Measurements from ENCODE around the gene FAM168A. TPM values are rescaled to one million over a fixed set of nuclear protein-coding genes. Genes with fewer than 3 reads are reported as not detected.

Gene FAM168A
- total and polyA plus RNA-seq, 4 donors: 4.8 to 14.6 (median 9.1) TPM

DNA sequence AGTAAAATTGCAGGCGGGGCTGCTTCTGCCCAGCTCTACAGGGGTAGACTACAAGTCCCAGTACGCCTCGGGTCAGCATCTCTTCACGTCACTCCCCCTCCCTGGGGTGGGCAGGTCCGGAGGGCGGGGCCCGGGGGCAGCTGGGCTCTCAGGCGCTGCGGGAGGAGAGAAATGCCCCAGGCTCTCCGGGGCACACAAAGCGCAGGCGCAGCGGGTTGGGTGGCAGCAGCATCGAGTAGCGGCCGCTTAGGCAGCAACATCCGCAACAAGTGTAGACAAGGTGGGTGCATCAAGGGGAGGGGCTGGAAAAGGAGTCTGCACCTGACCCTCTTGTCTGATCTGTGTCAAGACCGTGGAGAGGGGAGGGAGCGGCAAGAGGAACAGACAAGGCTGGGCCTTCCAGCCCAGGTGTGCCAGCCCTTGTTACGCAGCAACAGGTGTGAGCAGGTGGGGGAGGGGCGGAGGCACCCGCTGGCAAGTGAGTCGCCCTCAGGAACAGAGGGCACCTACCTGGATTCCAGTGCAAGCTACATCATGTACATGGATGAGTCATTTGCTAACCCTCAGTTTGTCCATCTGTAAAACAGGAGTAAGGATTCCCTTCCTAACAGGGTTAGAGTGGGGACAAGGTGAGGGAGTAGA lies 49.7 kb upstream of the FAM168A start:
- 16% methylated on average over 23 of the region's 23 CpGs for WGBS
- H3K27ac ChIP-seq (ENCODE audit: low read depth in 1 of 2, low read length in 2 of 2): no peak overlapping the region
- H3K4me1 ChIP-seq (ENCODE audit: control insufficient read depth in 4 of 4, insufficient read depth in 4 of 4, low read length in 3 of 4): no peaks in the 10 kb centered on the region
- no peak overlapping the region for H3K9ac ChIP-seq (ENCODE audit: low read depth in 1 of 2, low read length in 2 of 2)
- TF ChIP-seq, protein P1, sequence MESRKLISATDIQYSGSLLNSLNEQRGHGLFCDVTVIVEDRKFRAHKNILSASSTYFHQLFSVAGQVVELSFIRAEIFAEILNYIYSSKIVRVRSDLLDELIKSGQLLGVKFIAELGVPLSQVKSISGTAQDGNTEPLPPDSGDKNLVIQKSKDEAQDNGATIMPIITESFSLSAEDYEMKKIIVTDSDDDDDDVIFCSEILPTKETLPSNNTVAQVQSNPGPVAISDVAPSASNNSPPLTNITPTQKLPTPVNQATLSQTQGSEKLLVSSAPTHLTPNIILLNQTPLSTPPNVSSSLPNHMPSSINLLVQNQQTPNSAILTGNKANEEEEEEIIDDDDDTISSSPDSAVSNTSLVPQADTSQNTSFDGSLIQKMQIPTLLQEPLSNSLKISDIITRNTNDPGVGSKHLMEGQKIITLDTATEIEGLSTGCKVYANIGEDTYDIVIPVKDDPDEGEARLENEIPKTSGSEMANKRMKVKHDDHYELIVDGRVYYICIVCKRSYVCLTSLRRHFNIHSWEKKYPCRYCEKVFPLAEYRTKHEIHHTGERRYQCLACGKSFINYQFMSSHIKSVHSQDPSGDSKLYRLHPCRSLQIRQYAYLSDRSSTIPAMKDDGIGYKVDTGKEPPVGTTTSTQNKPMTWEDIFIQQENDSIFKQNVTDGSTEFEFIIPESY (IDR thresholded peaks at IDR 0.05): no peak
- TF ChIP-seq HNF4A (conservative IDR thresholded peaks at IDR 0.05) (no peak), SP1 (IDR thresholded peaks at IDR 0.05) (no peak), CTCF (IDR thresholded peaks at IDR 0.05; ENCODE audit: low read depth, low read length, missing input control) (no peak)
- TF ChIP-seq, protein P2, sequence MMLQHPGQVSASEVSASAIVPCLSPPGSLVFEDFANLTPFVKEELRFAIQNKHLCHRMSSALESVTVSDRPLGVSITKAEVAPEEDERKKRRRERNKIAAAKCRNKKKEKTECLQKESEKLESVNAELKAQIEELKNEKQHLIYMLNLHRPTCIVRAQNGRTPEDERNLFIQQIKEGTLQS (IDR thresholded peaks at IDR 0.05): no peak
- no peak overlapping the region for H3K4me3 ChIP-seq (ENCODE audit: low read depth in 1 of 3, low read length in 3 of 3)
- no peaks in the 10 kb centered on the region for H3K27me3 ChIP-seq (ENCODE audit: control insufficient read depth in 4 of 4, insufficient read depth in 4 of 4, low read length in 3 of 4)
- no peaks in the 10 kb centered on the region for H3K9me3 ChIP-seq (ENCODE audit: control insufficient read depth in 4 of 4, low read length in 3 of 4)
- DNase-seq (ENCODE audit: low spot score): peak; percentile 74
- H3K36me3 ChIP-seq (ENCODE audit: control insufficient read depth in 4 of 4, insufficient read depth in 3 of 4, low read depth in 1 of 4, low read length in 3 of 4): no peaks in the 10 kb centered on the region

DNA sequence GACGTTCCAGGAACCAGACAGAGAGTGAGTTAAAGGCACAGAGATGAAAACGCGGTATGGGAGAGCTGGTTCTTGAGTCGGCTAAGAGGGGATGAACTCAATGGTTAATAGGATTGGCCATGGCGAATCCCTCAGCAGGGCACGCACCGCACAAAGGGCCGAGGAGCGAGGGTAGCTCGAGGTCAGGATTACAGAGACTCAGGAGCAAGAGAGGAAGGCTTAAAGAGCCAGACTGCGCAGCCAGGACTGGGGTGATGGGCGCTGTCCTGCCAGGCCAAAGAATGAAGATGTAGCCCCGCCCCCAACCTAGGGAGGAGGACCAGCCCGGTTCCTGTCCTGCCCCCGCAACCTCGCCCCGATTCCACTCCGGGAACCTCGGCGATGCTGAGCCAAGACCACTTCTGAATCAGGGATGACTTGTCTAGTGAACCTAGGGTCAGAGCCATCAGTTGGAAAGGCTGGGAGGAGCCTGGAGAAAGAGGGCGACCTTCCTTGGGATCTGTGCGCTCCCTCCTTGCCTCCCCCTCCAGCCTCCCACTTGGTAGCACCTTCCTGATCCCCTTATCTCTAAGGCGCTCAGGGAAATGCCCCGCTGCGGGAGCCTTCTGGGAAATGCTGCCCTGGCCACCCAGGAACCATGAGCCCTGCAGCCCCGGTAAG lies 48.2 kb upstream of the FAM168A start, which contains the start of gene PLEKHB1:
Gene PLEKHB1 (plus strand): TSS at position 610 of the 660 bp plus-strand sequence. CDS start 28 bp downstream, at position 638.
- WGBS: 40% methylated on average over 26 of the region's 26 CpGs
- Histone ChIP-seq H3K4me1 (ENCODE audit: control insufficient read depth in 4 of 4, insufficient read depth in 4 of 4, low read length in 3 of 4) (no peaks in the 10 kb centered on the region), H3K9ac (ENCODE audit: low read depth in 1 of 2, low read length in 2 of 2) (no peak within 1 kb of the TSS), H3K4me3 (ENCODE audit: low read depth in 1 of 3, low read length in 3 of 3) (no peak within 1 kb of the TSS), H3K9me3 (ENCODE audit: control insufficient read depth in 4 of 4, low read length in 3 of 4) (no peaks in the 10 kb centered on the region), H3K27me3 (ENCODE audit: control insufficient read depth in 4 of 4, insufficient read depth in 4 of 4, low read length in 3 of 4) (no peaks in the 10 kb centered on the region), H3K36me3 (ENCODE audit: control insufficient read depth in 4 of 4, insufficient read depth in 3 of 4, low read depth in 1 of 4, low read length in 3 of 4) (no peaks in the 10 kb centered on the region), H3K27ac (ENCODE audit: low read depth in 1 of 2, low read length in 2 of 2) (no peak within 1 kb of the TSS)
- DNase-seq (ENCODE audit: low spot score): no peak
- TF ChIP-seq EGR1 (IDR thresholded peaks at IDR 0.05; ENCODE audit: low read depth in 2 of 2): no peak
- TF ChIP-seq RXRA (IDR thresholded peaks at IDR 0.05): peak in 1 of 2 donors; percentile 19

GRCh38 chr11:73645121-73645969 lies 47.4 kb upstream of the FAM168A start:
- TF ChIP-seq, protein P2 (IDR thresholded peaks at IDR 0.05): no peak
- TF ChIP-seq RXRA (IDR thresholded peaks at IDR 0.05): peak; percentile 19 to 47
- WGBS: 31% methylated on average over 16 of the region's 16 CpGs
- H3K4me3 ChIP-seq (ENCODE audit: low read depth in 1 of 3, low read length in 3 of 3): no peak overlapping the region
- H3K4me1 ChIP-seq (ENCODE audit: control insufficient read depth in 4 of 4, insufficient read depth in 4 of 4, low read length in 3 of 4): no peaks in the 10 kb centered on the region
- H3K27ac ChIP-seq (ENCODE audit: low read depth in 1 of 2, low read length in 2 of 2): no peak overlapping the region
- DNase-seq (ENCODE audit: low spot score): no peak
- H3K36me3 ChIP-seq (ENCODE audit: control insufficient read depth in 4 of 4, insufficient read depth in 3 of 4, low read depth in 1 of 4, low read length in 3 of 4): no peaks in the 10 kb centered on the region
- H3K27me3 ChIP-seq (ENCODE audit: control insufficient read depth in 4 of 4, insufficient read depth in 4 of 4, low read length in 3 of 4): no peaks in the 10 kb centered on the region
- no peak overlapping the region for H3K9ac ChIP-seq (ENCODE audit: low read depth in 1 of 2, low read length in 2 of 2)
- H3K9me3 ChIP-seq (ENCODE audit: control insufficient read depth in 4 of 4, low read length in 3 of 4): no peaks in the 10 kb centered on the region

Data from liver (tissue), 9 donors.